Effector memory CD4-positive, alpha-beta T cell (primary cell): Measurements from ENCODE around the gene CUL7.

Experiments
- DNase-seq, 3 donors: peaks; one replicate each; pipeline ENCODE4 v3.0.0-alpha.2; 2020
- H3K27ac ChIP-seq: 2 replicates; pipeline ENCODE4 v1.7.0; 2013; ENCODE audit warnings: mild to moderate bottlenecking, low read length, moderate library complexity; ENCODE audit not compliant: insufficient read depth, poor library complexity, severe bottlenecking
- H3K27me3 ChIP-seq: replicated peaks from 2 replicates; pipeline ENCODE4 v1.7.0; 2013; ENCODE audit warnings: mild to moderate bottlenecking, low read length; ENCODE audit not compliant: insufficient read depth, control insufficient read depth, poor library complexity, severe bottlenecking
- H3K36me3 ChIP-seq: 2 replicates; pipeline ENCODE4 v1.7.0; 2013; ENCODE audit warnings: mild to moderate bottlenecking, low read length, moderate library complexity; ENCODE audit not compliant: control insufficient read depth, insufficient read depth
- H3K4me1 ChIP-seq: 2 replicates; pipeline ENCODE4 v1.7.0; 2013; ENCODE audit warnings: low read length, mild to moderate bottlenecking; ENCODE audit not compliant: control insufficient read depth, insufficient read depth, poor library complexity, severe bottlenecking
- H3K4me3 ChIP-seq: 2 replicates; pipeline ENCODE4 v1.7.0; 2013; ENCODE audit warnings: low read length, low read depth, mild to moderate bottlenecking; ENCODE audit not compliant: insufficient read depth, poor library complexity, severe bottlenecking
- H3K9me3 ChIP-seq: 2 replicates; pipeline ENCODE4 v1.7.0; 2013; ENCODE audit warnings: mild to moderate bottlenecking, low read length, moderate library complexity; ENCODE audit not compliant: control insufficient read depth

CUL7 gene

GRCh38 chr6:43035495-43036194 is 18.0 kb downstream of the CUL7 start:
- no peak for DNase-seq
- Histone ChIP-seq H3K4me3 (no peak overlapping the region), H3K36me3 (peaks cover 49% of the 10 kb centered on the region), H3K27me3 (no peaks in the 10 kb centered on the region), H3K9me3 (no peaks in the 10 kb centered on the region), H3K4me1 (no peaks in the 10 kb centered on the region), H3K27ac (no peak overlapping the region)

GRCh38 chr6:43034190-43034525 is 19.5 kb downstream of the CUL7 start:
- Histone ChIP-seq H3K27ac (no peak overlapping the region), H3K4me1 (no peaks in the 10 kb centered on the region), H3K36me3 (peaks cover 50% of the 10 kb centered on the region), H3K27me3 (no peaks in the 10 kb centered on the region), H3K4me3 (no peak overlapping the region), H3K9me3 (no peaks in the 10 kb centered on the region)
- no peak for DNase-seq

- Histone ChIP-seq H3K27me3 (no peaks in the 10 kb centered on the region), H3K9me3 (no peaks in the 10 kb centered on the region), H3K4me3 (no peak overlapping the region), H3K27ac (no peak overlapping the region), H3K4me1 (no peaks in the 10 kb centered on the region), H3K36me3 (peaks cover 50% of the 10 kb centered on the region)
- DNase-seq: no peak
Measured at GRCh38 chr6:43033496-43034189, 20.0 kb downstream of the CUL7 start.

GRCh38 chr6:43032326-43032725 is 21.3 kb downstream of the CUL7 start:
- Histone ChIP-seq H3K4me3 (no peak overlapping the region), H3K36me3 (peaks cover 47% of the 10 kb centered on the region), H3K4me1 (no peaks in the 10 kb centered on the region), H3K27me3 (no peaks in the 10 kb centered on the region), H3K9me3 (no peaks in the 10 kb centered on the region), H3K27ac (no peak overlapping the region)
- no peak for DNase-seq

DNA sequence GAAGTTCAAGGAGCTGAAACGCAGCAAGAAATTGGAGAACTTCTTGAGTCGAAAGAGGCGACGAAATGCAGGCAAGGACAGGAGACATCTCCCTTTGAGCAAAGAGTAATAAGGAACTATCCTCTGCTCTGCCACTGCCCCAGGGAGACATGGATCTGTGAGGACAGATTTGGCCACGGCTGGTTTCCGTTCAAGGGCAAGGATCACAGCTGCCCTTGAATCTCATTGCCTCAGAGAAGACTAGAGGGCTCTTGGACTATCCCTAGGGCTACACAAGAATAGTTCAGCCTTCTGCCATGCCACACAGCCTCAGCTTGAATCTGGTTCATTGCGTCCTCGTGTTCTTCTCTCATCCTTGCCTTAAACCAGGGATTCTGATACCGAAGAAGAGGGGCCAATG is 24.5 kb downstream of the CUL7 start:
- Histone ChIP-seq H3K4me1 (no peaks in the 10 kb centered on the region), H3K27me3 (no peaks in the 10 kb centered on the region), H3K9me3 (no peaks in the 10 kb centered on the region), H3K4me3 (no peak overlapping the region), H3K36me3 (peaks cover 63% of the 10 kb centered on the region), H3K27ac (no peak overlapping the region)
- DNase-seq: no peak

- no peak for DNase-seq
- no peak overlapping the region for H3K27ac ChIP-seq
- no peak overlapping the region for H3K4me3 ChIP-seq
- H3K27me3 ChIP-seq: no peaks in the 10 kb centered on the region
- peaks cover 9% of the 10 kb centered on the region for H3K4me1 ChIP-seq
- no peaks in the 10 kb centered on the region for H3K9me3 ChIP-seq
- H3K36me3 ChIP-seq: peaks cover 53% of the 10 kb centered on the region
Measured at GRCh38 chr6:43026365-43026764, 27.3 kb downstream of the CUL7 start.

DNA sequence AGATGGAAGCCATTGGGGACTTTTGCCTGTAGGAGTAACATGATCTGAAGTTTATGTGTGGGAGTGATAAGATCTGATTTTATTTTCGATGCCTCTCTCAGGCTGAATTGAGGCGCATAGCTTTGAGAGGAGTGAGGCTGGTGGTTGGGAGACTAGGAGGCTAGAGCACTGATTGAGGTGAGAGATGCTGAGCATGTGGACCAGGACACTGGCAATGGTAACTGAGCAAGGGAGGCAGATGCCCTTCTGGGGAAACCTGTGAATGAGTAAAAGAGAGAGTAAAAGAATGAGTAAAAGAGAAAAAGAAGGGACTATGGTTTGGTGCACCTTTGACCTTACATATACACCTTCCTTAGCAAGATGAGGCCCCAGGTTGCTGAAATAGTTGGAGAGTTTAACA is 29.2 kb downstream of the CUL7 start:
- Histone ChIP-seq H3K36me3 (peaks cover 48% of the 10 kb centered on the region), H3K9me3 (no peaks in the 10 kb centered on the region)

DNA sequence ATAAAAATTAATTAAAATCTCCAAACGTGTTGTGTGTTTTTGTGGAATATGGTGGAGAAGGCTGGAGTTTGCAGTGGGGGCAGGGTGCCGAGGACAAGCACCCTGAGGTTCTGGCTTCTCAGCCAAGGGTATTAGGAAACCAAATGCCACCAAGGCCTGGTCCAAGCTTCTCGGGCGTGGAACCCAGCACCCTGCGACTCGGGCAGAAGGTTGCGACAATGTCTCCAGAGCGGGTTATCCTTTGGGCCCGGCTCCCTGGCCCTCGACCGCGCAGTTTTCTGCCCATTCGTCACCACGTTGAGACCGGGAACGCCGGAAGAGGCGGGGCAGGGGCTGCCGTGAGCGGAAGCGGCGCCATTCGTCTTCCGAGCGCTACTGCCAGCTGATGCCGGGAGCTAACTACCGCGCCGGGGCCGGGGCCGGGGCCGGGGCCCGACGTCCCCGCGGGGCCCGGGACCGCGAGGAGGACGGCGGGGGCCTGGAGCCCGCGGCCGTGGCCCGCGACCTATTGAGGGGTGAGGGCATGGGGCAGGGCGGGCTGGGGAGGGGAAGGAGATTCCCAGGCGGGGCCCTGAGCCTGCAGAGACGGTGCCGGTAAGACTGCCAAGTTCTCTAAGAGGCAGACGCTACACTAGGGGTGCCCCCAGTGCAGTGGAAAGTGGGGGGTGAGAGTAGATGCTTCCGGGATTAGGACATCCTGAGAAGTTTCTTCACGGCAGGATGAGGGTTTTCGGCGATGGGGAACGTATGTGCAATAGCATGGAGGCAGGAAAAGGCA is 32.2 kb downstream of the CUL7 start, which contains the start of gene RRP36:
RRP36 (plus strand) TSS at position 354 of the 778 bp plus-strand sequence; CDS start at position 386, 32 bp downstream.
- peak; percentile 35 to 54 (median 53) for DNase-seq
- Histone ChIP-seq H3K27me3 (no peaks in the 10 kb centered on the region), H3K36me3 (peaks cover 38% of the 10 kb centered on the region), H3K27ac (peak within 1 kb of the TSS; percentile 65), H3K4me1 (peaks cover 16% of the 10 kb centered on the region), H3K4me3 (peak within 1 kb of the TSS; percentile 74), H3K9me3 (no peaks in the 10 kb centered on the region)

More for the DNA sequence above, 29.2 kb downstream of the CUL7 start:
- Histone ChIP-seq H3K4me1 (peaks cover 12% of the 10 kb centered on the region), H3K4me3 (no peak overlapping the region), H3K27me3 (no peaks in the 10 kb centered on the region), H3K27ac (no peak overlapping the region)
- no peak for DNase-seq

DNA sequence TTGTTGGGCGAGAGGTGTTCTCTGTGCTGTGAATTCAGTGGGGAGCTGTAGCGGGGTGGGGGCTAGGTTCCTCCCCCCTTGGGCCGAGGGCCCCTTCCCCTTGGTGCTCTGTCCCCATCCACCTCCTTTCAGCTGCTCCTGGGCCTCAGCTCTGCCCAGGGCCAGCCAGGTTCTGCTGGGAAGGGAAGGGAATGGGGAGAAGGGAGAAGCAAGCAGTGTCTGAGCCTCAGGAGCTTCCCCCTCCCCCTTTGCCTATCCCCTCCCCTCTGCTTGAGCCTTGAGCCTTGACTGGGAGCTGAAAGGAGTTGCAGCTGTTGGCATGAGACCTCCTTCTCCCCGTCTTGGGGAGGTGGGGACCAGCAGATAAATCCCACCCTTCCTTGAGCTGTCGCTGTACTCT is 32.8 kb downstream of the CUL7 start:
- no peaks in the 10 kb centered on the region for H3K9me3 ChIP-seq
- H3K27ac ChIP-seq: peak overlapping the region; percentile 65
- H3K4me1 ChIP-seq: peaks cover 16% of the 10 kb centered on the region
- peak overlapping the region; percentile 74 for H3K4me3 ChIP-seq
- peaks cover 32% of the 10 kb centered on the region for H3K36me3 ChIP-seq
- no peak for DNase-seq
- no peaks in the 10 kb centered on the region for H3K27me3 ChIP-seq
